CD4-positive, alpha-beta T cell treated with Interleukin-2 at 100 ng/mL for 4 hours (primary cell): Measurements from ENCODE around the gene HS6ST1.

Experiments
- DNase-seq: peaks from one replicate; pipeline ENCODE4 v3.0.0-alpha.2; 2020; ENCODE audit warnings: low spot score

HS6ST1 gene

DNA sequence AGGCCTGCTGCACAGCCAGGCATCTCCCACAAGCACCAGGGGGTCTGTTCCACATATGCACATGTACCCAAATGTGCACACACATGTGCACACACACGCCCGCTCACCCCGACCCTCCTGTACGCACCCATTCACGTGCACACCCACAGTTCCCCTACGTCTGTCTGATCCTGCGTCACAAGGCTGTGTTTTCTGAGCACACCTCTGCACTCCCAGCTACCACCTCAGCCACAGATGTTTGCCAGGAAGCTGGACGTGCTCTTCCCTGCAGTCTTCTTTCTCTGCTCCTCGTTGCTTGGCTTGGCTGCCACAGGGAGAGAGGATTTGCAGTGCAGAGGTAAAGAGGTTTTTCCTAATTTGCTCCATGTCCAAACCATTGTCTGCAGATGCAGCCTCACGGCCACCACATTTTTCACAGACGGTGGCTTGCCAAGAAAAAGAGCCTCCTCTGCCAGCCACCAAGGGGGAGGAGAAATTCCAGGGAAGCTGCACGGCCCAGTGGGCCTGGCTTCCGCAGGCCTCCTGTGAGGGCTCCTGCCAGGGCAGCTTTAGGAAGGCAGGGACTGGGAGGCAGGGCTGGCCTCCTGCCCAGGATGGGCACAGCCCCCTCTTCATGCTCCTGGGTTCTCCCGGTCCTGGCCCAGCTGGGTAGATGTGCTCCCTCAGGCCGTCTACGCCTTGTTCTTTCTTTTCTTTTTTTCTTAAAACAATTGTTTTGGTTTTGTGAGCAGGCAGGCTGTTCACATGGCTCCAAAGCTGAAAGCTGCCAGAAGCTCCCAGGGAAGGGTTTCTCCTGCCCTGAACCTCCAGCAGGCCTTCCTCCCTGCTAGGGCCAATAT, 29.3 kb upstream of the HS6ST1 start:
- DNase-seq: no peak

GRCh38 chr2:128347171-128347558, 28.5 kb upstream of the HS6ST1 start:
- DNase-seq: no peak

- DNase-seq: no peak
Observed at GRCh38 chr2:128346291-128347170, 27.9 kb upstream of the HS6ST1 start.

GRCh38 chr2:128345436-128346165, 26.9 kb upstream of the HS6ST1 start:
- DNase-seq: no peak

DNA sequence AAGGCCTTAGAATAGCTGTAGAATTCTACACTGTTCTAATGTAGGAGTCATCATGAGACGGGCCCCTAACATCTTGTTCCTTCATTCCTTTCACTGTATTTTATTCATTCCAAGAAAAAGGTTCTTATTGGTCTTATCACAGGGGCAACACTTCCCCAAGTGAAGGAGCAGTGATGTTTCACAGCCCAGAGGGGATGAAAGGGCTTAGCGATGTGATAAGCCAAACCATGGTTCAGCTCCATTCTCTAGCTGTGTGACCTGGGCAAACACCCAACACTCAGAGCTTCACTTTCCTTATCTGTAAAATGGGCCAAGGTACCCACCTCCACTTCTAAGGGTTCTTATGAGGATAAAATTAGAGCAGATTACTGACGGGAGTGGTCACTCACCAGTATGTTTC, 25.4 kb upstream of the HS6ST1 start:
- DNase-seq: no peak

- DNase-seq: no peak
Observed at GRCh38 chr2:128343459-128343858, 24.8 kb upstream of the HS6ST1 start.

DNA sequence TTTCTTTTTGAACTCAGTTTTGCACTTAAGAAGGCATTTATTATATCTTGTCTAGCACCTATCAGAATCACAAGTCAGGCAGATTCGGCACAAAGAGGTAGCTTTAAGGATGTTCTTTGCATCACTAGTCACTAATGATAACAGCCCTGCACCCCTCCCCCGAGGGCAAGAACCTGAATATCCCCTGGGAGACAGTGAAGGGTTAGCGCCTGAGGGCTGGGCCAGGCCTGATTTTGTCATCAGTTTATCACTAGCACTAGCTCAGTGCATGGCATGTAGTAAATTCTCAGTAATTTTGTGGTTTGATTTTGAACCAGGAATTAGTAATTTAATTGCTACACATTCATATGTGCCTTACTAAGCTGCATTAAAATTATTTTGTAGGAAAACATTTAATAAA, 23.9 kb upstream of the HS6ST1 start:
- DNase-seq: no peak

DNA sequence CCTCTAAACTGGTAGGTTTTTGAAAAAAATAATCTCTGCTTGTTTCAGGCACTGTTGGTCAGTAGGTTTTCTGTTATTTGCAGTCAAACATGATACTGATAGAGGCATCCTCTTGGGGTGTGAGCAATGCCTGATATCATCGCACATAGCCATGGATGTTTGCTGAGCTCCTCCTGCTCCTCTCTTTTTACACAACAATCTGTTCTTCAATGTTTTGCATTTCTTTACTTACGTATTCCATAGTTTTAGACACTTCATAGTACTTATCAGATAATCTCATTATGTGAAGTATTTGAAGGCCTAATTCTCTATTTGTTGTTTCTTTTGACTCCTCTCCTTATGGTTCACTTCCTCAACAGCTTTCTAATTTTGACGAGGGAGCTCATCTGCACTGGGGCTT, 23.0 kb upstream of the HS6ST1 start:
- no peak for DNase-seq

DNA sequence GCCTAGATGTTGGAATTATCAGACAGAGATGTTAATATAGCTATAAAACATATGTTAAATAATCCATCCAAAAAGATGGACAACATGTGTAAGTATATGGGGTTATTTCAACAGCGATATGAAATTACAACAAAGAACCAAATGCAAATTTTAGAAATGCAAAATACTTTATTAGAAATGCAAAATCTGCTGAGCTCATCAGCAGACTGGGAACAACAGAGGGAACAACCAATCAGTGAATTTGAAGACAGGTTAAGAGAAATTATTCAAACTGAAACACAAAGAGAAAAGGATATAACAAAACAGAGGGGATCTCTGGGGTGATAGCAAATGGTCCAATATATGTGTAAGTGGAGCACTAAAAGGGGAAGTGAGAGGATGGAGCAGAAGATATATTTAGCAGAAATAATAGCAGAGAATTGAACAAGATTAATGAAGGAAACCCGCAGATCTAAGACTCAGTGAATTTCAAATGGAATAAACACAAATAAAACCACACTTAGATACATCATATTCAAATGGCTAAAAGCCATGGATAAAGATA, 13.5 kb upstream of the HS6ST1 start:
- no peak for DNase-seq

- no peak for DNase-seq
Observed at GRCh38 chr2:128330583-128330982, 11.9 kb upstream of the HS6ST1 start.

GRCh38 chr2:128329607-128330006, 10.9 kb upstream of the HS6ST1 start:
- DNase-seq: no peak

GRCh38 chr2:128327180-128327964, 8.7 kb upstream of the HS6ST1 start:
- DNase-seq: no peak

- no peak for DNase-seq
Observed at GRCh38 chr2:128326346-128326745, 7.7 kb upstream of the HS6ST1 start.

DNA sequence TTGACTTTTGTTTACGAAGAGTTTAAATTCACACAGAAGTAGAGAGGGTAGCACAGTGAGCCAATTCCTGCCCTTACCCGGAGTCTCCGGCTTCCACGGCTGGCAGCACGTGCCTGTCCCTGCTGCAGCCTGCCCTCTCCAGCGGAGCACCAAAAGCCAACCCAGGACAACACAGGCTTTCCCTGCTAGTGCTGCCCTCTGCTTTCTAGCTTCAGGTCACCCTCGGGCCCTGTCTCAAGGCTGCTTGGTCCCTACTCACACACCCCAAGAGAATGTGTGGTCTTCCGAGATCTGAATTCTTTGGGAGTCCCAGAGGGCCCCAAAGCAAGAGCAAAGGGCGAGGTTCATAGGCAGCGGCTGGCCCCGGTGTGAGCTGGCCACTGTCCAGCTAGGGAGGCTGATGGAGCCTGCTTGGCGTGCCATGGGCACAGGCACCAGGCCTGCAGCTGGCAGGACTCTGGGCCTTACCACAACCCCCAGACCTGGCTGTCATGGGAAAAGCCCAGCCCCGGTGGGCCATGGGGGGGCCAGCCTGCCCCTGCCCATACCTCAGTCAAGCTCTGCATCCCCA, 7.0 kb upstream of the HS6ST1 start:
- no peak for DNase-seq

GRCh38 chr2:128324897-128325410, 6.3 kb upstream of the HS6ST1 start:
- no peak for DNase-seq

- no peak for DNase-seq
Observed at GRCh38 chr2:128324008-128324896, 5.6 kb upstream of the HS6ST1 start.

GRCh38 chr2:128323555-128323931, 4.9 kb upstream of the HS6ST1 start:
- DNase-seq: no peak

GRCh38 chr2:128322715-128323554, 4.3 kb upstream of the HS6ST1 start:
- no peak for DNase-seq
